NCI-H69 (cell line): Measurements from ENCODE around the gene ZNF93.
"Not testable (repeated sequence)": the region's sequence is repeated elsewhere in the genome, so short reads cannot be mapped to it uniquely, and the experiment has no call there.

ENCODE experiments used
- DNase-seq: peaks from one replicate; lab custom pipeline; 2025; lab: John Stamatoyannopoulos, UW

ZNF93 gene

DNA sequence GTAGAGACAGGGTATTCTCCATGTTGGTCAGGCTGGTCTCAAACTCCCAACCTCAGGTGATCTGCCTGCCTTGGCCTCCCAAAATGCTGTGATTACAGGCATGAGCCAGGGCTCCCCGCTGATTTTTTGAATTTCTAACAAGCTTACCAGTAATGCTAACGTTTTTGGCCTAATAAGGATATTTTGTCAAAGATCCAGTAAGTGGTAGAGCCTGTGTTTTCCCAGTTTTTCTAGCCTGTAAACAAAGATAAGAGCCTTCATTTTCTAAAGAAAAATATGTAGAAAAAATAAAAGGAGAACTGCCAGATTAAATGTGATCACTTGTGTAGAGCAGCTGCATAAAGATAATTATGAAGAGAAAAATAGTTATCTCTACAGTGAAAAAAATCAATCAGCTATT, 37.7 kb downstream of the ZNF93 start:
- no peak for DNase-seq

GRCh38 chr19:19943848-19944582, 43.3 kb downstream of the ZNF93 start:
- DNase-seq: no peak

DNA sequence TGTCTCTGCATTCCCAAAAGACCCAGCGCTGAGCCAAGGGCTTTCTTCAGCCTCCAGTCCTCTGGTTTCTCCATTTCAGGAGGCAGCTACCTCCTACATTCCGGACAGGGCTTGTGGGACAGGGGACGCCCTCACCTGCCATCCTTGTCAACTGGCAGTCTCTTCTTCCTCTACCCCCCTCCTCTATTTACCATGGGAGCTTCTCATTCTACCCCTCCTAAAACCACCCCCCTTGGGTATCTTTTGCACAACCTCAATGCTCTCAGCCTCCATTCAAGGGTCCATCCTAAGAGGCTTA, 43.8 kb downstream of the ZNF93 start:
- no peak for DNase-seq

DNA sequence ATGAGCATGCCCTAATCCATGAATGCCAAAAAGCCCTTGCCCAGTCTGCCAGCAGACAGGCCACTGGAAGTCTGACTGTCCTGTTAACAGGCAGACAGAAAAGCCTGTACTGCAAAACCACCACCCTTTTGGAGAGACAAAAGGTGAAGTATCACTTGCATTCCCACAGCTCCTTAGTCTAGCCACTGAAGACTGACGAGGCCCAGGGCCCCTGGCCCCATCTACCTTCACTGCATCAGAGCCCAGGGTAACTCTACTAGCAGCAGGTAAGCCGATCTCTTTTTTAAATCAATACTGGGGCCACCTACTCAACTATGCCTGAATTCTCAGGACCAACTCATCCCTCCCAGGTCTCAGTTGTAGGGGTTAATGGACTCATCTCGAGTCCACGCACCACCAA, 45.5 kb downstream of the ZNF93 start:
- no peak for DNase-seq

DNA sequence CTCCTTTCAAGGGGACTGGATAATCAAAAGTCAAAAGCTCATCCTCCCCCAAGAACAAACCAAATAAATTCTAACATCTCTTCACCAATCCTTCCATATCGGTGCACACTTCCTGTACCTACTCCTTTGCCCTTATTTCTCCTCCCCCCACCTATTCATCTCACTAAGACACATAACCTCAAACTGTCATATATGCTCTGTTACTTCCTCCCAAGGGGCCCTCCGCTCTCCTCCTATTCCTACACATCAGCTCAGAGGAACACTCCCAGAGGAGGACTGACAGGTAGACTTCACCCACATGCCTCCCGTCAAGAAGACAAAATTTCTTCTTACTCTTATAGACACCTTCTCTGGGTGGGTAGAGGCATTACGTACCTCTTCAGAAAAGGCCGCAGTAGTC, 48.1 kb downstream of the ZNF93 start:
- DNase-seq: no peak

GRCh38 chr19:19955208-19955607, 54.5 kb downstream of the ZNF93 start:
- no peak for DNase-seq

GRCh38 chr19:19956434-19957075, 55.8 kb downstream of the ZNF93 start:
- DNase-seq: peak; percentile 35

- DNase-seq: not testable (repeated sequence)
Measured at GRCh38 chr19:19957766-19958165, 57.0 kb downstream of the ZNF93 start.

DNA sequence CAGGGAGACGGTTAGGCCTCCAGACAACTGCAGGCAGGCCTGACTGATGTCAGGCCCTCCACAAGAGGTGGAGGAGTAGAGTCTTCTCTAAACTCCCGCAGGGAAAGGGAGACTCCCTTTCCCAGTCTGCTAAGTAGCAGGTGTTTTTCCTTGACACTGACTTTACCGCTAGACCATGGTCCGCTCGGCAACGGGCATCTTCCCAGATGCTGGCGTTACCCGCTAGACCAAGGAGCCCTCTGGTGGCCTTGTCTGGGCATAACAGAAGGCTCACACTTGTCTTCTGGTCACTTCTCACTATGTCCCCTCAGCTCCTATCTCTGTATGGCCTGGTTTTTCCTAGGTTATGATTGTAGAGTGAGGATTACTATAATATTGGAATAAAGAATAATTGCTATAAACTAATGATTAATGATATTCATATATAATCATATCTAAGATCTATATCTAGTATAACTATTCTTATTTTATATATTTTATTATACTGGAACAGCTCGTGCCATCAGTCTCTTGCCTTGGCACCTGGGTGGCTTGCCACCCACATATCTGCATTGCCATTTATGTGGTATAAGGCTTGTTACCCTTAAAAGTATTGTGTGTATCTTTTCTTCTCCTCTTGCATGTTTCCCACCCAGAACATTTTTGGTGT, 58.5 kb downstream of the ZNF93 start:
- peak; percentile 83 for DNase-seq

- DNase-seq: no peak
Measured at GRCh38 chr19:19964416-19964815, 63.7 kb downstream of the ZNF93 start.

DNA sequence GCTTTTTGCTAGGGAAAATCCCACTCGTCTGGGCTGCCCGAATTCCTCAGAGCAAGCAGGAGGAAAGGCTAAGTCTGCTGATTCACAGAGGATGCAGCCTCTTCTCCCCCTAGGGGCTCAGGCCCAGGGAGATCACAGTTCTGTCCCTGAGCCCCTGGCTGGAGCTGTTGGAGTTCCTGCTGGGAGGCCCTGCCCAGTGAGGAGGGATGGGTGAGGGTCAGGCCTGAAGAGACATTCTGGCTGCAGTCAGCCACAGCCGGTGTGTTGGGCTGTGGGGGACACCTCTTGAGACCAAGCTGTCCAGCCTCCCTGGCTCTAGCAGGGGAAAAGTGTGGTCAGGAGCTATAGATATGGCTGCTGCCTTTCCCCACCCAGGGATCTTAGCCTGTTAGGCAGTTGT, 65.4 kb downstream of the ZNF93 start:
- DNase-seq: not testable (repeated sequence)

- DNase-seq: no peak
Measured at GRCh38 chr19:19966862-19967261, 66.1 kb downstream of the ZNF93 start.
